ENCODE results near the gene SH2D6.

- TF ChIP-seq, protein P1, sequence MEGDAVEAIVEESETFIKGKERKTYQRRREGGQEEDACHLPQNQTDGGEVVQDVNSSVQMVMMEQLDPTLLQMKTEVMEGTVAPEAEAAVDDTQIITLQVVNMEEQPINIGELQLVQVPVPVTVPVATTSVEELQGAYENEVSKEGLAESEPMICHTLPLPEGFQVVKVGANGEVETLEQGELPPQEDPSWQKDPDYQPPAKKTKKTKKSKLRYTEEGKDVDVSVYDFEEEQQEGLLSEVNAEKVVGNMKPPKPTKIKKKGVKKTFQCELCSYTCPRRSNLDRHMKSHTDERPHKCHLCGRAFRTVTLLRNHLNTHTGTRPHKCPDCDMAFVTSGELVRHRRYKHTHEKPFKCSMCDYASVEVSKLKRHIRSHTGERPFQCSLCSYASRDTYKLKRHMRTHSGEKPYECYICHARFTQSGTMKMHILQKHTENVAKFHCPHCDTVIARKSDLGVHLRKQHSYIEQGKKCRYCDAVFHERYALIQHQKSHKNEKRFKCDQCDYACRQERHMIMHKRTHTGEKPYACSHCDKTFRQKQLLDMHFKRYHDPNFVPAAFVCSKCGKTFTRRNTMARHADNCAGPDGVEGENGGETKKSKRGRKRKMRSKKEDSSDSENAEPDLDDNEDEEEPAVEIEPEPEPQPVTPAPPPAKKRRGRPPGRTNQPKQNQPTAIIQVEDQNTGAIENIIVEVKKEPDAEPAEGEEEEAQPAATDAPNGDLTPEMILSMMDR (tag by site-specific recombination; IDR thresholded peaks at IDR 0.05) = no peak
- TF ChIP-seq KLF16 (tag by site-specific recombination; IDR thresholded peaks at IDR 0.05) (no peak), SP2 (tag by site-specific recombination; IDR thresholded peaks at IDR 0.05) (no peak), SETDB1 (IDR thresholded peaks at IDR 0.05; ENCODE audit: insufficient read length, low read length) (no peak), ZNF596 (tag by site-specific recombination; IDR thresholded peaks at IDR 0.05) (no peak), ZNF274 (IDR thresholded peaks at IDR 0.05; ENCODE audit: low read length) (no peak), ZNF274 (tag by site-specific recombination; IDR thresholded peaks at IDR 0.05; ENCODE audit: borderline replicate concordance) (no peak), GLIS2 (tag by site-specific recombination; IDR thresholded peaks at IDR 0.05) (no peak)
These were observed 16.9 kb downstream of the SH2D6 start for GRCh38 chr2:85435220-85435958.

Data from HEK293 (cell line).